ENCODE results near the gene TCF4. TPM values are rescaled to one million over a fixed set of nuclear protein-coding genes. Genes with fewer than 3 reads are reported as not detected.

The TCF4 gene
- polyA plus RNA-seq, 1 of the 3 experiments (the other 2 are of a cell fraction): 39.1 TPM

- Histone ChIP-seq H3K79me2 (ENCODE audit: insufficient read depth) (peaks cover 76% of the 10 kb centered on the region), H3K27ac (ENCODE audit: low read depth in 2 of 2, low read length in 1 of 2) (no peak overlapping the region; a peak in 1 of 4 replicates), H3K36me3 (replicated peaks in 1 of 2; ENCODE audit: control insufficient read depth in 1 of 2, insufficient read depth in 2 of 2, low read length in 1 of 2) (peaks cover 0 to 16% of the 10 kb centered on the region in 2 experiments), H2AFZ (ENCODE audit: low read depth) (no peak overlapping the region), H3K4me2 (no peak overlapping the region), H3F3A (replicated peaks; ENCODE audit: insufficient read depth) (peaks cover 10% of the 10 kb centered on the region), H3K4me1 (ENCODE audit: control insufficient read depth in 1 of 2, insufficient read depth in 2 of 2, low read depth in 1 of 2, low read length in 1 of 2) (peaks cover 0 to 7% of the 10 kb centered on the region in 2 experiments; a peak in 2 of 4 replicates), H3K4me3 (ENCODE audit: low read depth in 2 of 2, low read length in 1 of 2) (no peak overlapping the region), H3K27me3 (ENCODE audit: insufficient read depth) (no peaks in the 10 kb centered on the region), H3K9me2 (no peaks in the 10 kb centered on the region), H3K9ac (no peak overlapping the region), H3K9me3 (peaks cover 6% of the 10 kb centered on the region), H4K20me1 (ENCODE audit: insufficient read depth) (no peaks in the 10 kb centered on the region)
- TF ChIP-seq FOSL2 (IDR thresholded peaks at IDR 0.05; ENCODE audit: borderline replicate concordance, low read depth) (no peak), YY1 (IDR thresholded peaks at IDR 0.05; ENCODE audit: low read depth) (no peak), MEF2A (IDR thresholded peaks at IDR 0.05; ENCODE audit: borderline replicate concordance, low read depth) (no peak), RFX5 (IDR thresholded peaks at IDR 0.05; ENCODE audit: low read length) (no peak), RCOR1 (IDR thresholded peaks at IDR 0.05; ENCODE audit: low read length) (no peak), FOXM1 (IDR thresholded peaks at IDR 0.05; ENCODE audit: low read depth) (no peak), NRF1 (IDR thresholded peaks at IDR 0.05; ENCODE audit: low read depth, low read length) (no peak), NFIC (IDR thresholded peaks at IDR 0.05; ENCODE audit: borderline replicate concordance) (no peak), RAD21 (IDR thresholded peaks at IDR 0.05; ENCODE audit: low read length) (no peak), ELF1 (IDR thresholded peaks at IDR 0.05) (no peak), FOXJ3 (CRISPR knock-in tag; IDR thresholded peaks at IDR 0.05) (no peak), TAF1 (IDR thresholded peaks at IDR 0.05; ENCODE audit: borderline replicate concordance, low read depth, low read length) (no peak), POLR2AphosphoS5 (IDR thresholded peaks at IDR 0.05; ENCODE audit: low read depth, low read length) (no peak), MXI1 (IDR thresholded peaks at IDR 0.05; ENCODE audit: low read depth, low read length) (no peak), TCF12 (IDR thresholded peaks at IDR 0.05) (no peak), EP300 (IDR thresholded peaks at IDR 0.05; ENCODE audit: borderline replicate concordance in 1 of 2, low read depth in 1 of 2, low read length in 1 of 2) (no peak), SMC3 (IDR thresholded peaks at IDR 0.05; ENCODE audit: low read depth, low read length) (no peak), SIN3A (IDR thresholded peaks at IDR 0.05; ENCODE audit: borderline replicate concordance, low read depth, low read length) (no peak)
- TF ChIP-seq, protein P1, sequence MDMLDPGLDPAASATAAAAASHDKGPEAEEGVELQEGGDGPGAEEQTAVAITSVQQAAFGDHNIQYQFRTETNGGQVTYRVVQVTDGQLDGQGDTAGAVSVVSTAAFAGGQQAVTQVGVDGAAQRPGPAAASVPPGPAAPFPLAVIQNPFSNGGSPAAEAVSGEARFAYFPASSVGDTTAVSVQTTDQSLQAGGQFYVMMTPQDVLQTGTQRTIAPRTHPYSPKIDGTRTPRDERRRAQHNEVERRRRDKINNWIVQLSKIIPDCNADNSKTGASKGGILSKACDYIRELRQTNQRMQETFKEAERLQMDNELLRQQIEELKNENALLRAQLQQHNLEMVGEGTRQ (IDR thresholded peaks at IDR 0.05; ENCODE audit: borderline replicate concordance, low read depth, low read length): no peak
- POLR2A ChIA-PET: no interaction called here
- CTCF ChIA-PET: no interaction called here
- no peak for DNase-seq
Measured at GRCh38 chr18:55539240-55539639, 48.8 kb downstream of the TCF4 start.

DNA sequence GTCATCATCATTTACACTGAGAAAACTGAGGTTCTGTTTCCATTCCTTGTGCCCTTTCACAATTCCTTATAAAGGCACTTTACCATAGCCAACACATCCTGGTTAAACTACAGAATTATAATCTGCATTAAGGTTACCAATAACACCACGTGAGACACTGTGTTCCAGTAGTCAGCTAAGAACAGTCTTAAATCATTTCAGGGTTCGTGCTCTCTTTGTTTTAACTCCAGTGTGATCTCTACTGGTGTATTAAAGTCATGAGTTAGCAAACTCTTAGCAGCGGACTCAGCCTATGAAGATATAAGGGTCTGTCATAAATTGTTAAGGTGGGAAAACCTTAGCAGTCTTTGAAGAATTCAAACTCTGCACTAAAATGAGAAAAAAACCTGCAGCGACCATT, 53.0 kb downstream of the TCF4 start:
- Histone ChIP-seq H3K9me3 (peaks cover 6% of the 10 kb centered on the region), H3K9ac (no peak overlapping the region), H3K4me3 (ENCODE audit: low read depth in 2 of 2, low read length in 1 of 2) (no peak overlapping the region), H2AFZ (ENCODE audit: low read depth) (no peak overlapping the region), H3K36me3 (replicated peaks in 1 of 2; ENCODE audit: control insufficient read depth in 1 of 2, insufficient read depth in 2 of 2, low read length in 1 of 2) (peaks cover 0 to 5% of the 10 kb centered on the region in 2 experiments), H3K9me2 (no peaks in the 10 kb centered on the region), H3K4me2 (no peak overlapping the region), H4K20me1 (ENCODE audit: insufficient read depth) (no peaks in the 10 kb centered on the region), H3F3A (replicated peaks; ENCODE audit: insufficient read depth) (no peaks in the 10 kb centered on the region), H3K27me3 (ENCODE audit: insufficient read depth) (no peaks in the 10 kb centered on the region), H3K4me1 (ENCODE audit: control insufficient read depth in 1 of 2, insufficient read depth in 2 of 2, low read depth in 1 of 2, low read length in 1 of 2) (peaks cover 0 to 7% of the 10 kb centered on the region in 2 experiments; a peak in 1 of 4 replicates), H3K79me2 (ENCODE audit: insufficient read depth) (peaks cover 70% of the 10 kb centered on the region), H3K27ac (ENCODE audit: low read depth in 2 of 2, low read length in 1 of 2) (no peak overlapping the region; a peak in 1 of 4 replicates)
- DNase-seq: no peak
- 91% methylated on average over 4 of the region's 4 CpGs for WGBS (ENCODE audit: low lambda C conversion rate)
- POLR2A ChIA-PET: no interaction called here
- no peak for TF ChIP-seq SIN3A (IDR thresholded peaks at IDR 0.05; ENCODE audit: borderline replicate concordance, low read depth, low read length)
- no peak for TF ChIP-seq RAD21 (IDR thresholded peaks at IDR 0.05; ENCODE audit: low read length)
- TF ChIP-seq CTCF (IDR thresholded peaks at IDR 0.05): no peak
- TF ChIP-seq POLR2AphosphoS5 (IDR thresholded peaks at IDR 0.05; ENCODE audit: low read depth, low read length): no peak
- TF ChIP-seq, protein P2, sequence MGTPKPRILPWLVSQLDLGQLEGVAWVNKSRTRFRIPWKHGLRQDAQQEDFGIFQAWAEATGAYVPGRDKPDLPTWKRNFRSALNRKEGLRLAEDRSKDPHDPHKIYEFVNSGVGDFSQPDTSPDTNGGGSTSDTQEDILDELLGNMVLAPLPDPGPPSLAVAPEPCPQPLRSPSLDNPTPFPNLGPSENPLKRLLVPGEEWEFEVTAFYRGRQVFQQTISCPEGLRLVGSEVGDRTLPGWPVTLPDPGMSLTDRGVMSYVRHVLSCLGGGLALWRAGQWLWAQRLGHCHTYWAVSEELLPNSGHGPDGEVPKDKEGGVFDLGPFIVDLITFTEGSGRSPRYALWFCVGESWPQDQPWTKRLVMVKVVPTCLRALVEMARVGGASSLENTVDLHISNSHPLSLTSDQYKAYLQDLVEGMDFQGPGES (IDR thresholded peaks at IDR 0.05; ENCODE audit: low read depth, low read length): no peak
- no peak for TF ChIP-seq TCF12 (IDR thresholded peaks at IDR 0.05)
- TF ChIP-seq, protein P3, sequence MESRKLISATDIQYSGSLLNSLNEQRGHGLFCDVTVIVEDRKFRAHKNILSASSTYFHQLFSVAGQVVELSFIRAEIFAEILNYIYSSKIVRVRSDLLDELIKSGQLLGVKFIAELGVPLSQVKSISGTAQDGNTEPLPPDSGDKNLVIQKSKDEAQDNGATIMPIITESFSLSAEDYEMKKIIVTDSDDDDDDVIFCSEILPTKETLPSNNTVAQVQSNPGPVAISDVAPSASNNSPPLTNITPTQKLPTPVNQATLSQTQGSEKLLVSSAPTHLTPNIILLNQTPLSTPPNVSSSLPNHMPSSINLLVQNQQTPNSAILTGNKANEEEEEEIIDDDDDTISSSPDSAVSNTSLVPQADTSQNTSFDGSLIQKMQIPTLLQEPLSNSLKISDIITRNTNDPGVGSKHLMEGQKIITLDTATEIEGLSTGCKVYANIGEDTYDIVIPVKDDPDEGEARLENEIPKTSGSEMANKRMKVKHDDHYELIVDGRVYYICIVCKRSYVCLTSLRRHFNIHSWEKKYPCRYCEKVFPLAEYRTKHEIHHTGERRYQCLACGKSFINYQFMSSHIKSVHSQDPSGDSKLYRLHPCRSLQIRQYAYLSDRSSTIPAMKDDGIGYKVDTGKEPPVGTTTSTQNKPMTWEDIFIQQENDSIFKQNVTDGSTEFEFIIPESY (IDR thresholded peaks at IDR 0.05; ENCODE audit: borderline replicate concordance, low read depth): no peak
- no peak for TF ChIP-seq RXRA (IDR thresholded peaks at IDR 0.05; ENCODE audit: borderline replicate concordance, low read depth)
- no peak for TF ChIP-seq ELF1 (IDR thresholded peaks at IDR 0.05)
- TF ChIP-seq MAX (IDR thresholded peaks at IDR 0.05; ENCODE audit: low read depth): no peak
- CTCF ChIA-PET: interaction anchor here (1.2 to 1.3 kb wide), 2 partner anchors 13 to 15 kb away, joined by 3 to 4 read pairs; no protein-coding TSS in a partner anchor
